SKM-1 treated with dmso at 0.1 percent for 144 hours (cell line): ENCODE measurements around the gene NAA60.
"Not testable (repeated sequence)": the region's sequence is repeated elsewhere in the genome, so short reads cannot be mapped to it uniquely, and the experiment has no call there.

Experiments
- DNase-seq: peaks from one replicate; lab custom pipeline; 2025; ENCODE audit not compliant: unreplicated experiment; lab: John Stamatoyannopoulos, UW

The NAA60 gene

DNA sequence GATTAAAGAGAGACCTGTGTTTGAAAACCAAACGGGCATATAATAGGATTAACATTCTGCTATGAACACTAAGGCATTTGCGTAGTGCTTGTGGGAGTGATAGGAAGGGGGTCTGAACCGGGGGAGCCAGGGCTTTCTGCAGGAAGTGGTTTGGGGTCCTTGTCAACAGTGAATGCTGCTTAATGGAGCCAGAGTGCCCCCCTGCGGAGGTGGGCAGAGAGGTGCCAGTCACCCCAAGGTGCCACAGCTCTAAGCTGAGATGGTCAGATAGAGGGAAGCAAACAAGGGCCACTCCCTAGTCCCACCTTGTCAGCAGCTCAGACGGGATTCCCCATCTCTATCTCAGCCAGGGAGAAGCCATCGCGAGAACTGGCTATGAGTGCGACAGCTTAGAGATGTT is 17.7 kb downstream of the NAA60 start:
- no peak for DNase-seq

DNA sequence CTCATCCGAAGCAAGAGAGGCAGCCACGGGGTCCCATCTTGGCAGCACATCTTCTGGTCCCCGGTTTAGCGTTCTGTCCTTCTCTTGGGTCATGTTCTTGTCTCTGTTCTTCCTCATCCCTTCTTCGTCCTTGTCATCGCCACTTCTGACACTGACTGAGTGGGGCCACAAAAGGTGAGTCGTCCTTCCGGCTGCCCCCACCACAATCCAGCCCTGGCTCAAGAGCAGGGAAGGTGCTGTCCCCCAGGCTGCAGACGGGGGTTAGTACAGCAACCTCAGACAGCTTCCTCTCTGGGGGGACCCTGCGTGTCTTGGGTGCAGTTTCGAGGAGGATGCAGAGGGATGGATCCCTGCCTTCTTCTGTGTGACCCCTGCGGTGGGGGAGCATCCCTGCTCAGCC is 21.8 kb downstream of the NAA60 start:
- no peak for DNase-seq

- DNase-seq: no peak
Observed at GRCh38 chr16:3465911-3466584, 22.6 kb downstream of the NAA60 start.

DNA sequence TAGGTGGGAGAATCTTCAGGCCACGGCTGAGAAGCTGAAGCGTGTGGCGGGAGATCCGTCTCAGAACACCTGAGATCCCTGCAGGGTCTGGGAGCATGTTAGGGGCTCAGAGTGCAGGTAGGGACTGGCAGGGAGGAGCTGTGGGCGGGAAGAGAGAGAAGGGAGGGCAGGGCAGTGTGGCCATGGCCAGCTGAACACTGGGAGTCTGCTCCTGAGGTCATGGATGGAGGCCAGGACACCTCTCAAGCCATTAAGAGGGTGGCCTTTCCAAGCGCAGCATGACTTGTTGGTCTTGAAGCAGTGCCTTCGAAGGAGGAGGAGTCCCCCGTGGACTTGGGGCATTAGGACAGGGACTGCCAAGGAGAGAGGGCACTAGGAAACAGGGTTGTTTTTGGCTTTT is 23.7 kb downstream of the NAA60 start:
- no peak for DNase-seq

GRCh38 chr16:3467921-3468320 is 24.4 kb downstream of the NAA60 start:
- no peak for DNase-seq

GRCh38 chr16:3468501-3468900 is 25.0 kb downstream of the NAA60 start:
- no peak for DNase-seq

DNA sequence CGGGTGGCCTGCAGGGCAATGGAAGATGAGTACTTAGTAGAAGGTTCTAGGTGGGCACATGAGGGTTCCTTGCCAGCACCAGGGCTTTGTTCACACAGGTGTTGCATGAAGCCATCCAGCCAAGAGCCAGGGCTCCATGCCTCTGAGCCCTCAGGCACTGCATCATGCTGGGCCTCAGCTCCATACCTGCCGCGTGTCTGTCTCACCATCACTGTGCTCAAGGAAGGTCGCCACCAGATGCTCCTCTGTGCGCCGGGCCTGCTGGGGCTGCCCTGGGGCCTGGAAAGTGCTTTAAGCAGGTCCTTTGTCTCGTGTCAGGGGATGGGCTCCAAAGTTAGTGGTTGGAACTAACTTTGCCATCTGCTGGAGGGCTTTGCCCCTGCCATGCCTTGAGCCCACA is 26.3 kb downstream of the NAA60 start:
- DNase-seq: no peak

DNA sequence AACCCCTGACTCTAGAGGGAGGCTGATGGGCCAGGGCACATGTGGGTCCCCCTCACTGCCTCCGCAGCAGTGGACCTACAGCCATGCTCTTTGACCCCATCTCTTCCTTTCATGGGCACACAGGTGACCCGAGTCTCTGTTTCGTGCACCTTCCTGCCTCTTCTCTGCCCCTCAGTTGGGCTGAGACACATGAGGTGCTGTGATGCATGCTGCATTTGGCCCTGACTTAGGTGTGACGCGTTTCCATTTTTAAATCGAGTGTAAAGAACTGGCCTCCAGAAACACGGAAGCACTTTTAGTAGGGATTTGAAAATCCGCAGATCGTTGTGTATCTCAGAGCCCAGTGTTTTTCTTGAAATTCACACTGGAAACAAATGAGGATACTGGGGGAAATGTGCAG is 27.2 kb downstream of the NAA60 start:
- no peak for DNase-seq

DNA sequence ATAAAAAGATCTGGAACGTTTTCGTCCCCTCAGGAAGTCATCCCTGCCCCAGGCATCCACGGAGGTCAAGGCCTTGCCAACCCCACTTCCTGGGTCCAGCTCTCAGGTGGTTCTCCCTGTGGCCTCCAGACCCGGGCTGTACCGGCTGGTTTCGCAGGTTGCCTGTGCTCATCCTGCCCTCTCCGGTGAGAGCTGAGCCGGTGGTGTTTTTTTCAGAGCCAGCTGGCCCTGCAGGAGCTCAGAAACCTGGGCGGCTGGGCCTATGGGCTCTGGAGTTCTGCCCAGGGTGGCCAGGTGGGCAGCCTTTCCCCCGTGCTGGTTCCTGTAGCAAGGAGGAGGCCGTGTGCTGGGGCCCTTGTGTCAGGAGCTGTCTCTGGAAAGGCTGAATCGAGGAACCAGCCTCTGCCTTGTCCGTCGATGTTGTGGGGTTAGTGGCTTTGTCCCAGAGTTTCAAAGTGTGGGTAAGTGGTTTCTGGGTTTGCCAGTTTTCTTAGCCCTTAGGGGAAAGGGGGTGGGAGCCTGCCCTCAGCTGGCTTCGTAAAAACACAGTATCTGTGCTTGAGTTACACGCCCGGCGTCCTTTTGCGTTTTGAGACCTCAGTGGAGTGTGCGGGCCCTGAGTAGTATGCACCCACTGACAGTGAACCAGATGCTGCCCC is 28.2 kb downstream of the NAA60 start:
- DNase-seq: no peak

DNA sequence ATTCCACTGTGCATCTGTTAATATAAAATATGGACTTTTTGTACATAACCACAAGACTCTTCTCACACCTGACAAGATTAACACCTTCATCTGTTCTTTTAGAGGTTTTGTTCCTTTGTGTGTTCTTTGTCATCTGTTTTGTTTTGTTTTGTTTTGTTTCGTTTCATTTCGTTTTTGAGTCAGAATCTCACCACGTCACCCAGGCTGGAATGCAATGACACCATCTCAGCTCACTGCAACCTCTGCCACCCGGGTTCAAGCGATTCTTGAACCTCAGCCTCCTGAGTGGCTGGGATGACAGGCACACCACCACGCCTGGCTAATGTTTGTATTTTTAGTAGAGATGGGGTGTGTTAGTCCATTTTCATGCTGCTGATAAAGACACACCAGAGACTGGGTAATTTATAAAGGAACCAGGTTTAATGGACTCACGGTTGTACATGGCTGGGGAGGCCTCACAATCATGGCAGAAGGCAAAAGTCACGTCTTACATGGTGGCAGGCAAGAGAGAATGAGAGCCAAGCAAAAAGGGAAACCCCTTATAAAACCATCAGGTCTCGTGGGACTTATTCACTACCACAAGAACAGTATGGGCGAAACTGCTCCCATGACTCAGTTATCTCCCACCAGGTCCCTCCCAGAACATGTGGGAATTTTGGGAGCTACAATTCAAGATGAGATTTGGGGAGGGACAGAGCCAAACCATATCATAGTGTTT is 29.6 kb downstream of the NAA60 start:
- DNase-seq: no peak

GRCh38 chr16:3473596-3473943 is 30.1 kb downstream of the NAA60 start:
- not testable (repeated sequence) for DNase-seq

DNA sequence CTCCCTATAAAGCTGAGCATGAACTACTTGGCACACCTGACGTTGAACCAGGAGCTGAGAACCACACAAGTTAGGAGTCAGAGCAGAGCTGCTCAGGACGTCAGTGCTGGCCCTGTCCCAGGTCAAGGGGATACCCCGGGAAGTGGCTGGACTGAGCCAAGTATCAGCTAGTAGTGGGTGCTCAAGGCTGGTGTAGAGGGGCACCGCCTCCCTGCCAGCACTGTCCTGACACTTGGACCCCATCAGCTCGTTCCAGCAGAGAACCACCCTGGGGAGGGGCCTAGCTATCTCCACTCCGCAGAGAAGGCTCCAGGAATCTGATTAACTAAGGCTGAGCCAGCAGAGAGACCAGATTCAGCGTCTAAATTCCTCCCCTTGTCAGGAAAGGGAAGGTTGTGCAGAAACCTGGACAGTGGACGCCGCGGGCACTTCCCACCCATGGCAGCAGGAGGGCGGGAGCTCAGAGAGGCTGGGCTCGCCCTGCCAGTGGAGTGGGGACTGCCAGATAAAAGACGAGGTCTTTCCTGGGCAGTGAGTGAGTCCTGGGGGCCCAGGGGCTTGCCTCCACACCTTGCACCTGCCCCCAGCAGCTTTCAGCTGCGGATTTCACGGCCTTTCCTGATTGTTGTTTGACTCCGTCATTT is 30.8 kb downstream of the NAA60 start:
- no peak for DNase-seq

GRCh38 chr16:3474870-3475269 is 31.4 kb downstream of the NAA60 start:
- DNase-seq: not testable (repeated sequence)

- DNase-seq: no peak
Observed at GRCh38 chr16:3475604-3476375, 32.3 kb downstream of the NAA60 start.

DNA sequence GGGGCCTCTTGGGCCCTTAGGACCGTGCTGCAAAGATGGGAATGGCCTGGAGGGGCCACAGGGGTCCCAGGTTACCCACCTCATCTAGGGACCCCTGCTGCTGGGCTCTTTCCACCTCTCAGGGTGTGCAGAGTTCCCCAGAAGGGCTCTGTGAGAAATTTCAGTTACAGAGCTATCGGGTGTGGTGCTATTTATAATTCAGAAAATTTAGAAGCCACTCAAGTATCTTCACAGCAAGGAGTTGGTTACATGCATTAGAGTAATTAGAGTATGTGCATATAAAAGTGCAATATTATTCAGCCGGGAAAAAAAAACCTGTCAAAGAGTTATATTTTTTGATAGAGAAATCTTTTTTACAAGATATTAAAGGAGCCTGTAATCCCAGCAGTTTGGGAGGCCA is 32.9 kb downstream of the NAA60 start:
- no peak for DNase-seq

- no peak for DNase-seq
Observed at GRCh38 chr16:3478242-3478925, 34.9 kb downstream of the NAA60 start.

GRCh38 chr16:3479654-3480216 is 36.3 kb downstream of the NAA60 start:
- DNase-seq: no peak

DNA sequence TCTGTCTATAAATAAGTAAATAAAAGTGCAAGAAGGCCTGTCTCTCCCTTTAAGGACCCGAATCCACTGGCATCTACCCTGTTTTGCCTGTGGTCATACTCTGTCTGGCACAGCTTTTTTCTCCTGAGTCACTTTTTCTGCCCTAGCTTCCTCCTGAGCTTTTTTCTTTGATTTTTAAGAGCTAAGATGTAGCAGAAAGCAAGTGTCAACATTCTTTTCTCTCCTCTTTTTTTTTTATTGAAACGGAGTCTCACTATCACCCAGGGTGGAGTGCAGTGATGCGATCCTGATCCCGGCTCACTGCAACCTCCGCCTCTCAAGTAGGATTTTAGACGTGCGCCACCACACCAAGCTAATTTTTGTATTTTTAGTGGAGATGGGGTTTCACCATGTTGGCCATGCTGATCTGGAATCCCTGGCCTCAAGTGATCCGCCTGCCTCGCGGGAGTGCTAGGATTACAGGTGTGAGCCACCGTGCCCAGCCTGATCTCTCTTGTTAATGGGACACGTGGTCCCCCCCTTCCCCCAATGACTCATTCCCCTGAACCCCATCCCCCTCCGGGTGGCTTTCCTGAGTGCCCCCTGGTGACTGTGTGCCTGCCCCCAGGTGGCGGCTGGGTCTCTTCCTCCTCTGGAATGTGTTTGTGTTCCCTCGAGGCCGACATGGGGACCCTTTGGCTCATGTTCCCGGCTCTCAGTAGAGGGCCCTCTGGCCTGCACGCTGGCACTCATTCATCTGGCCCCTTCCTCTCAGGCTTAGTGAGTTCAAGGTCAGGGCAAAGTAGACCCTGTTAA is 37.6 kb downstream of the NAA60 start:
- no peak for DNase-seq
